Ureter (tissue), 1 donor: ENCODE measurements around the gene TRIP12. TPM values are rescaled to one million over a fixed set of nuclear protein-coding genes. Genes with fewer than 3 reads are reported as not detected.

Experiments
- DNase-seq: peaks from one replicate; pipeline ENCODE4 v3.0.0-alpha.2; 2020; ENCODE audit warnings: low spot score
- total RNA-seq: library from RNA; stranded (reverse); gene quantifications from one replicate; pipeline ENCODE4 v1.2.4, GENCODE V29; 2023
- donor health status: DM: yes; HTN: yes; CAD: no.

The TRIP12 gene
- total RNA-seq, 1 donor from 2014 or later = 284 TPM

DNA sequence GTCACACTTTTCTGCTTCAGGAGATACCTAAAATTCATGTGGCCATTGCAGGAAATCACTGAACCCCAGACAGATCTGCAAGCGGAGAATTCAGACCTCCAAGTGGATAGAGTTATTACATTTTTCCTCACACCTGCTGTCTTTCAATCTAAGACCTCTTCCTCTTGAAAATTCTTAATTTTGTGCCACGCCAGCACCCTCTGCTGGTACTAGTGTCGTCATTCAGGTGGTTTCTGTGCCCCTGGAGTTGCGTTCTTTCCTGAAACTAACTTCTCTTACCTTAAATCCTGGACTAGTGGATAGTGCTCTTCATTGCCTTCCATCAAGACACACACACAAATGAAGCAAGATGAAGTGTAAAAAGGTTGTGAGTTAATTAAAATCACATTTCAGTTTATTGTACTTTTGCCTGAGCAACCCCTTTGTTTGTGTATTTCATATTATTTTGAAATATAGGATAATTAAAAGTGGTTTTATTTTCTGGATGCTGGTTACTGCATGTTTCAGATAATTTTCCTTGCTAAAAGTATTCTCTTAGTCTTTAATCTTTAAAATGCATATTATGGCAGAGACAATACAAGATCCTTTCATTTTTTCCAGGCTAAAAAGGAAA, 205.8 kb downstream of the TRIP12 start:
- DNase-seq = no peak

DNA sequence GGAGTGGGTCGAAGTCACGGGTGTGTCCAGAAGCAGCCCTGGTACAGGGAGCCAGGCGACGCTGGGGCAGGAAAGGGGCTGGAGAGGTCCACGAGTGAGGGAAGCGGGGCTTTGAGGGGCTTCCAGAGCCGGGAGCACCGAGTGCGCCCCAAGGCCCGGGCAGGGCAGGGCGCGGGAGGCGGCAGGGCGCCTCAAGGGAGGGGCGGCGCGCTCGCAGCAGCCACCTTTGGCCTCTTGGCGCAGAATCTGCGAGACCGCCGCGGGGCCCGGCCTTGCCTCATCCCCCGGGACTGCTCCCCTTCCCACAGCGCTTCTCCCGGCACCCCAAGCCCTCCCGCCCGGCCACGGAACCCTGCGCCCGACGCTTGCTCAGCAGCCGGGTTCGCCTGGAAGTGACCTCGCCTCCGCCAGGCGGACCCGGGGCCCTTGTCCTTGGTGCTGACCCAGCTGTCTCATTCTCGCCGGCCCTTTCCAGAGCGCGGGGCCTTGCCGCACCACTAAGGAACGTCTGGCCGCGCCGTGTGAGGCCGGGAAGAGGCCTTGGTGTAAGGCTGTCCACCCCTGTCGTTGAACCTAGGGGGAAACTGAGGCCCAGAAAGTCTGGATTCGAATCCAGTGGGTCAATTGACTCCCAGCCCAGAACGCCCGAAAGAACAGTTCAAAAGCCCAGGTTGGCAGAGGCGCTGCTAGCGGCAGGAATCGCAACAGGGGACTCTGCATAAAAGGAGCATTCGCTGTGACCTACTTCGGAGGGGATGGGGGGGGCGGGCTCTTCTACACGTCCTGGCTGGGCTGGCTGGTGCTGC, 206.9 kb downstream of the TRIP12 start:
- peak; percentile 50 for DNase-seq

DNA sequence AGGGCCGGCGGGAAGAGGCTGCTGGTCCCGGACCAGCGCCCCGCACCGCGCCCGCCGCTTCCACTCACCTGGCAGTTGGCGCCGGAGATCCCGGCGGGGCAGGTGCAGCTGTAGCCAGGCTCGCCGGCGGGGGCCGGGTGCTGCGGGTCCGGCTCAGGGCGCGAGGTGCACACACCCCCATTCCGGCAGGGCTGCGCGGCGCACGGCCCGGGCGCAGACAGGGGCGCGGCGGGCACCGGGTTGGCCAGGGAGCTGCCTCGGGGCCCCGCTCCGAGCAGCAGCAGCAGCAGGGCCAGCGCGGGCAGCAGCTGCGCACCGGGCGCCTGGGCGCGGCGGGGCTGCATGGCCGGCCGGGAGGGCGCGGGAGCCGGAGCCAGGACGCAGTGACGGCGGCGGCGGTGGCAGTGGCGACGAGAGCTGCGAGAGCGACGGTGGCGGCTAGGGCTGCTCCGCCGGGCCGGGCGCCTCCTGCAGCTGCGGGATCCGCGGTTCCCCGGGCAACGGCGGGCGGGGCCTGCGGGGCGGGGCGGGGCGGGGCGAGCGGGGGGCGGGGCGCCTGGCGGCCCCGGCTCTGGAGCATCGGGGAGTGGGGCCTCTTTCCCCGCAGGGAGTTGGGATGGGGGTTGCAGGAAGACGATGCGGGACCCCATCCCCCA, 207.6 kb downstream of the TRIP12 start, which contains the start of gene DNER:
DNER (minus strand) TSS at position 476 of the 656 bp plus-strand sequence; CDS start at position 344, 132 bp downstream.
- no peak for DNase-seq

Other genes with a start within 250 kb of the TRIP12 start
- 0.34 TPM for gene DNER, start 207.5 kb downstream of the TRIP12 start, total RNA-seq
- 3.4 TPM for gene FBXO36, start 494 bp upstream of the TRIP12 start, total RNA-seq
- gene SLC16A14, start 146.9 kb upstream of the TRIP12 start, total RNA-seq = 9.2 TPM